ENCODE results near the gene MT3. TPM values are rescaled to one million over a fixed set of nuclear protein-coding genes. Genes with fewer than 3 reads are reported as not detected.

The MT3 gene
- total and polyA plus RNA-seq, 2 of the 8 experiments (the other 6 are each of a cell fraction or from before 2014, with no cell fraction given), result 0.17 TPM; not detected in 1

- Histone ChIP-seq H3K79me2 (ENCODE audit: control insufficient read depth in 1 of 2, insufficient read depth in 2 of 2, low read length in 2 of 2) (no peaks in the 10 kb centered on the region), H3K4me2 (ENCODE audit: insufficient read depth in 1 of 2, low read depth in 2 of 2, low read length in 2 of 2) (peak overlapping the region; percentile 68 to 72), H3K36me3 (ENCODE audit: control insufficient read depth in 2 of 4, insufficient read depth in 4 of 4, low read length in 3 of 4) (no peaks in the 10 kb centered on the region; a peak in 1 of 8 replicates), H2AK5ac (ENCODE audit: low read depth, low read length) (no peak overlapping the region), H2BK5ac (ENCODE audit: low read depth, low read length) (no peak overlapping the region), H2BK12ac (ENCODE audit: low read depth, low read length) (no peak overlapping the region), H3K79me1 (ENCODE audit: low read depth, low read length) (no peaks in the 10 kb centered on the region), H4K8ac (ENCODE audit: extremely low read depth, insufficient read depth, low read length) (no peak overlapping the region), H3K27me3 (replicated peaks in 1 of 4; ENCODE audit: control insufficient read depth in 3 of 4, extremely low read depth in 1 of 4, insufficient read depth in 3 of 4, low read length in 3 of 4) (peaks cover 88 to 98% (median 96%) of the 10 kb centered on the region in 4 experiments), H3K14ac (ENCODE audit: insufficient read length) (no peak overlapping the region), H3K4me1 (replicated peaks in 1 of 4; ENCODE audit: control insufficient read depth in 3 of 4, insufficient read depth in 4 of 4, low read length in 3 of 4) (peaks cover 0 to 12% (median 6%) of the 10 kb centered on the region in 4 experiments; a peak in 6 of 7 replicates), H3K4ac (replicated peaks; ENCODE audit: insufficient read length, low read depth, low read length) (no peak overlapping the region), H2AFZ (ENCODE audit: low read length) (no peak overlapping the region), H2BK15ac (ENCODE audit: low read length) (no peak overlapping the region), H4K20me1 (replicated peaks in 1 of 2; ENCODE audit: control insufficient read depth in 1 of 2, insufficient read depth in 2 of 2, low read length in 2 of 2) (peaks cover 14 to 28% of the 10 kb centered on the region in 2 experiments), H3K27ac (ENCODE audit: low read depth, low read length) (no peak overlapping the region), H2BK120ac (replicated peaks; ENCODE audit: low read depth, low read length) (no peak overlapping the region), H4K91ac (replicated peaks; ENCODE audit: insufficient read length, low read length) (no peak overlapping the region), H2BK20ac (ENCODE audit: low read length) (no peak overlapping the region), H3K23me2 (ENCODE audit: low read depth, low read length) (peaks cover 4% of the 10 kb centered on the region; the same call in 1 of the 2 replicates), H3K9me3 (ENCODE audit: insufficient read depth in 2 of 2, low read depth in 1 of 2, low read length in 1 of 2) (no peaks in the 10 kb centered on the region), H3K4me3 (ENCODE audit: extremely low read depth in 1 of 4, insufficient read depth in 2 of 4, low read depth in 3 of 4, low read length in 4 of 4) (peak overlapping the region; percentile 22 to 56 (median 32); a peak in 4 of 8 replicates), H3K18ac (ENCODE audit: extremely low read depth, low read length) (peak overlapping the region; percentile 62; the same call in 1 of the 2 replicates), H3K9ac (replicated peaks in 1 of 4; ENCODE audit: extremely low read depth in 1 of 4, low read depth in 3 of 4, low read length in 3 of 4) (no peak overlapping the region), H4K5ac (ENCODE audit: insufficient read length, low read depth, low read length) (no peak overlapping the region), H3K23ac (ENCODE audit: insufficient read length) (no peak overlapping the region), H3K56ac (replicated peaks; ENCODE audit: insufficient read length, low read depth, low read length) (no peak overlapping the region)
- POLR2A ChIA-PET (ENCODE audit: partially characterized antibody), result interaction anchor here (0.6 to 2.2 kb wide), 6 partner anchors 9 to 55 kb away, joined by 3 to 8 read pairs (median 3); partner anchors contain the start of genes MT1G and MT1H
- DNase-seq (ENCODE audit: low read depth in 1 of 2, low spot score in 2 of 2) (no peak), FAIRE-seq (no peak)
- CTCF ChIA-PET (ENCODE audit: partially characterized antibody), result interaction anchor here (1.4 to 3.1 kb wide), 4 partner anchors 9 to 37 kb away, joined by 3 to 12 read pairs (median 6); no protein-coding TSS in a partner anchor
- 8% methylated on average over 11 of the region's 14 CpGs; no CpG with 5 or more reads in 1 of the 2 experiments for WGBS, 2 experiments (ENCODE audit: extremely low coverage in 1 of 2, insufficient coverage in 1 of 2, insufficient read length in 1 of 2, insufficient replicate concordance in 2 of 2, low coverage in 1 of 2, low lambda C conversion rate in 2 of 2, missing lambda C conversion rate in 1 of 2)
- TF ChIP-seq SIRT6 (IDR thresholded peaks at IDR 0.05; ENCODE audit: low read length) (no peak), SUZ12 (IDR thresholded peaks at IDR 0.05; ENCODE audit: low read length) (peak; percentile 87)
Observed at GRCh38 chr16:56631832-56632155, 42.5 kb downstream of the MT3 start.

Measured in H1 (cell line).